Activated T-cell treated with anti-CD3 and anti-CD28 coated beads, Interleukin-2, amount 50 U/mL, for 1 hour (primary cell): ENCODE data around the gene PDE3A.

Experiments used
- DNase-seq: peaks from one replicate; pipeline ENCODE4 v3.0.0-alpha.2; 2020

Gene PDE3A

GRCh38 chr12:20627001-20627588 lies 258.8 kb downstream of the PDE3A start:
- DNase-seq = no peak

GRCh38 chr12:20628226-20628787 lies 260.0 kb downstream of the PDE3A start:
- DNase-seq = no peak

GRCh38 chr12:20628999-20629398 lies 260.7 kb downstream of the PDE3A start:
- DNase-seq = no peak

DNA sequence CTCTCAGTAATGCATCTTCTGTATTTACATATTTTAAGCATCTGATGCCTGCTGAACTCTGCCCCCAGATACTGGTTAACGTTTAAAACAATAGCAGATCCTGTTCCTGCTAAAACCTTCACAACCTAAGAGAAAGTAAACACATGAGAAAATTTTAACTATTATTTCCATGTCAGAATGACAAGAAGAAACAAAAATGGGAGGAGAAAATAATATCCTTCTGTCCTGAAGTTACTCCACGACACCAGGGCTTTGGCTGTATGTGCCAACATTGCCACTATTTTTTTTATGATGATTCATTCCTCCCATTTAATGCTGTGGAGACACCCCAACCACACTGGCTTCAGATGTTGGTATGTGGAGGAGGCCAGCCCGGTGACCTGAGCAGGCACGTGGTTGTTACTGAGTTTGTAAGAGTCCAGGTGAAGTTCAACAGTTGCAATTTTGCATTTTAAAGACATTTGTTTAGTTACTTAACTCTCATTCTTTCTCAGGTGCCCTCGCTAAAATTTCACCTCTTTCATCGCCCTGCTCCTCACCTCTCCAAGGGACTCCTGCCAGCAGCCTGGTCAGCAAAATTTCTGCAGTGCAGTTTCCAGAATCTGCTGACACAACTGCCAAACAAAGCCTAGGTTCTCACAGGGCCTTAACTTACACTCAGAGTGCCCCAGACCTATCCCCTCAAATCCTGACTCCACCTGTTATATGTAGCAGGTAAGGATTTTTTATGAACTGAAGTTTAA lies 261.2 kb downstream of the PDE3A start:
- no peak for DNase-seq

DNA sequence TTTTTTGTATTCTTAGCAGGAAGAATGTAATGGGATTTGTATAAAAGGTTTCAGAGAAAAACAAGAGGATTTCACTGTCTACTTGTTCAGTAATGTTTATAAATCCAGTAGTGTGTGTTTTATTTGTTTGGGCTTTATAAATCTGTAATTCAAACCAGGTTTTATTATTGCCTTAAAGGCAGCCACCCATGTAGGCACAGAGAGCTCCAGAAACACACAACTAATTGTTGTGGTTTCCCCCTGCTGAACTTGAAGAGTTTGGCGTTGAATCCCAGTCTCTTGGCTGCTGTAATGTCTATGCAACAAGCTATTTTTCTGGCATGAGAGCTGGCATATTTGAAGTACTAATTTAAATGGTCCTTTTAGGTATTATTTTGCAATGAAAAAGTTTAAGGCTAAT lies 263.4 kb downstream of the PDE3A start:
- DNase-seq = no peak

- DNase-seq = no peak
Measured at GRCh38 chr12:20641106-20641505, 272.8 kb downstream of the PDE3A start.

DNA sequence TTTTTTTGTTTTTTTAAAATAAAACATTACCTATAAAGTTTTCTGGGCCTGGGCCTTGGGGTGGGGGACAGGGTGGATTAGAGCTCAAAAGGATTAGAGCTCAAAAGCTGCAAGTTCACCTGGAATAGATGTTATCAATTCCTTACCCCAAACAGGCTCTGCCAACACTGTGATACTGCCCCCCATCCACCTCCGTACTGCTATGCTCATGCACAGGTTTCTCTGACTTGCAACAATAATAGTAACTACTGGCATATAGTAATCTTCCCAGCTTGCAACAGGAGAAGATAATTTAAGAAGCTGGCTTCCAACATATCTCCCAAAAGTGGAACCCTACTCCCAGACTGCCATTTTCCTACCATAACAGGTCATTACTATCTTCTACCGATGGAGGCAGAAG lies 275.5 kb downstream of the PDE3A start:
- no peak for DNase-seq

DNA sequence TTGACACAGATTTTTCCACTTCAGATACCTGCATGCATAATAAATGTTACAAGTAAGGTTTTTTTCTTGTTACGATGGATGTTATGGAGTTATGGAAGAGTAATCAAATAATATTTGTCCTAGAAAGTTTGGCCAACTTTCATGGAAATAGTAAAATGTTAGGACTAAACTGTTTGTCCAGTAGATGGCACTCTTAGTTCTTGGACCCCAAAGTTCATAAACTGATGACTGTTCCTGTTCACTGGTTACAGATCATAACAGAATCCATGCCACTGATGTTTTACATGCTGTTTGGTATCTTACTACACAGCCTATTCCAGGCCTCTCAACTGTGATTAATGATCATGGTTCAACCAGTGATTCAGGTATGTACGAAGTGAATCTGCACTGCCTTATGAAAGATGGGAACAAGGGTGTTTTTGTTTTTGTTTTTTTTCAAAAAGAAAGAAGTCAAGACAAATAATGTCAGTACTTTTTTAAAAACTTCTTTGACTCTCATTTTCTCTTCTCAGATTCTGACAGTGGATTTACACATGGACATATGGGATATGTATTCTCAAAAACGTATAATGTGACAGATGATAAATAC lies 278.0 kb downstream of the PDE3A start:
- DNase-seq = no peak

GRCh38 chr12:20653871-20654270 lies 285.5 kb downstream of the PDE3A start:
- DNase-seq = no peak

GRCh38 chr12:20656600-20656999 lies 288.3 kb downstream of the PDE3A start:
- no peak for DNase-seq

DNA sequence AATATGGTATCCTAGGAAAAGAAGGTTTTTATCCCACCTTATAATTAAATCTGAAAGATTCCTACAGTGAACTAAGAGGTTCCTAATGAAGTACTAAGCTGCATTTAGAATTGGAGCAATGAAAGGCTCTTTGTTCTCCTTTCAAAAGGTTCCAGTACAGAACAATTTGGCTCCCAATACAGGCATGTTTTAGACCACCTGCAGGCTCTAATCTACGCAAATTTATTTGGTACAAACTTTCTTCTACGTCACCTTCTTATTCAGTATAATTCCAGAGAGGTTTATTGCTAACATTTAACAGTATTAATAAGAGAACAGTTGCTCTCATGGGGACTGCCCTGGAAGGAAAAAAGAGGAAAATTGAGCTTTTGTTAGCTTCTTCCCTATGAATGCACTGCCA lies 289.2 kb downstream of the PDE3A start:
- DNase-seq = no peak

DNA sequence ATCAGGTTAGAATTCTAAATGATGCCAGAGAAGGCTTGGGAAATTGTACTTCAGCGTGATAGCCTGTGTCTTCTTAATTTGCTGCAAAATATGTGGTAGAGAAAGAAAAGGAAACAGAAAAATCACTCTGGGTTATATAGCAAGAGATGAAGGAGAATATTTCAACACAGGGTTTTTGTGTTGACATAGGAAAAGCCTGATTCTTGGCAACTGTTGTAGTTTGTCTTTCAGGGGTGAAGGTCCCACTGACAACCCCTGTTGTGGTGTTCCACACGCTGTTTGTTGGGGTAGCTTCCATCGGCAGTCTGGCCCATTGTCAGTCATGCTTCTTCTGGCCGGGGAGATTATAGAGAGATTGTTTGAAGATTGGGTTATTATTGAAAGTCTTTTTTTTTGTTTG lies 313.0 kb downstream of the PDE3A start:
- DNase-seq = no peak

DNA sequence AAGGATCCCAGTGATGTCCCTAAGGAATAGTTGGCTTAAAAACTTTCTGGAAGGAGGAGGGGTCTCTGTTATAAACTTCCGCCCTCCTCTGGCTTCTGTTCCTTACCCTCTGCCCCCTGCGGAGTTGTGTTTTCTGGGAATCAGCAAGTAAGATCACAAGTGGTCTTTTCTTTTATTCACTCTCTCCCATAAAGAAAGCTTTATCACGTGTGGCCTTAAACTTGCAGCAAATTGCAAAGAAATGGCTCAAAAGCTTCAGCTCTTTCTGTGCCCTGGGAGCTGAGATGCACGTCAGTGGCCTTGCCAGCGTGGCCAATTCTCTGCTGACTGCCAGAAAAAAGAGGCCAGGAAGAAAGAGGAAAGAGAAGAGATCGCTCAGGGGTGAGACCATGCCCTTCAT lies 326.9 kb downstream of the PDE3A start, which contains the start of gene SLCO1C1:
TSS of gene SLCO1C1 (plus strand) at position 101 of the 400 bp plus-strand sequence. CDS start 4,245 bp downstream, outside the sequence.
- no peak for DNase-seq

DNA sequence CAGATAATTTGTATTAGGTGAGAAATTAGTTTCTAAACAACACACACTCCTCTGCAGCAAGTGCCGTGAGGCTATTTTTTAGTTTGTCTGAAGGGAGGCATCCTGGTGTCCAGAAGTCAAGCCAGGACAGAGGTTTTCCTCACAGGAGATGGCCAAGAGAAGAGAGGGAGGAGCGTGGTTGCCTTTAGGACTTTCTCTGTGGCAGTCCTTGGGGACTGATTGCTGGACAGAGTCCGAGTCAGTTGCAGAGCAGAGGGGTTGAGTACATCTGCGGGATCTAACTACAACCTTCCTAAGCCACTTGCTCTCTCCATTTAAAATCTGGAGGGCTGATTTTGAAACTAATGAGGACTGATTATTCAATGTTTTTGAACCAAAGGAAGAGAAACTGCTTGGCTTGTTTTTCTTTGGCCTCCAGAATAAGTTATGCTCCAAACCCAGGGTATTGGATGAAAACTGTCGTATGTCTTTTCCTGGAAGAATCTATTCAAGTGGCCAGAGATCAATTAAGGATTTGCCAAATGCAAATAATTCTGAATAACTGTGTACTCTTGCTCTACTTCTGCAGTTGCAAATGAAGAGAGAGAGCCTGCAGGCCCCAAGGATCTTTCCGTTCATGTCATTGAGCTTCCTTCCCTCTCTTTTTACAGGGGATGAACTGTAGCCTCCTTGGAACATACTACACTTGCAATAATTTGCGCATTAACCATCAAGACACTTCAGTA lies 328.0 kb downstream of the PDE3A start:
- DNase-seq = no peak

- DNase-seq = no peak
Measured at GRCh38 chr12:20701106-20701505, 332.8 kb downstream of the PDE3A start.

GRCh38 chr12:20704860-20705259 lies 336.5 kb downstream of the PDE3A start:
- DNase-seq = no peak

GRCh38 chr12:20711846-20712245 lies 343.5 kb downstream of the PDE3A start:
- no peak for DNase-seq

DNA sequence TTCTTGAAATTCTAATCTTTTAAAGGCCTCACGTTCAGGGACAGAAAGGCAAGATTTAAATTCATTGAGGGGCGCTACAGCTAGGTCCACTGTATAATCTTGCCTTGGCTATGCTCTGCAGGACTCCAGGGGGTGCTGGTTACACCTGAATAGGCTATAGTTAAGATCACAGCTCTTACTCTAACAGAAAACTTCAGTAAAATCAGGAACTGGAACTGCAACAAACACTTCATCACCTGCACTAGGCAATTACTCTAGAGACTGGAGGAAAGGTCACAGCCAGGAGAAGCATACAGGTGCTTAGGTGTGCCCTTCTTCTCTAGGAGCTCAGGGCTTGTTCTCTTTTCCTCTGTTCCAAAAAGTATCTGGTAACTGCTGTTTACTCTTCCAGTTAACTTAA lies 347.7 kb downstream of the PDE3A start:
- no peak for DNase-seq

DNA sequence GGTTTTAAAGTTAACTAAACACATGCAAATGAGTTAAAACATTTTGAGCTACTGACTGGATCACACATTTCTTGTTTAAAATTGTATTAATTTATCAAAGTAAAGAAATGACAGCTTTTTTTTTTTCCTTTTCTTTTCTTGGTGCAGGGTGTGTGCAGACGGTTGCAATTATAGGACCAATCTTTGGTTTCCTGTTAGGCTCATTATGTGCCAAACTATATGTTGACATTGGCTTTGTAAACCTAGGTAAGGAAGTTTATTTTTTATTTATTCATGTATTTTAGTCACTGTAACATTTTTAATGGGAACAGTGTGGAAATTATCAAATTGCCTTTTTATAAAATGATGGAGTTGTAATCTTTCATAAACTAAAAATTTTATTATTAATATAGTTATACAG lies 348.6 kb downstream of the PDE3A start:
- no peak for DNase-seq

- no peak for DNase-seq
Measured at GRCh38 chr12:20718294-20718693, 350.0 kb downstream of the PDE3A start.

DNA sequence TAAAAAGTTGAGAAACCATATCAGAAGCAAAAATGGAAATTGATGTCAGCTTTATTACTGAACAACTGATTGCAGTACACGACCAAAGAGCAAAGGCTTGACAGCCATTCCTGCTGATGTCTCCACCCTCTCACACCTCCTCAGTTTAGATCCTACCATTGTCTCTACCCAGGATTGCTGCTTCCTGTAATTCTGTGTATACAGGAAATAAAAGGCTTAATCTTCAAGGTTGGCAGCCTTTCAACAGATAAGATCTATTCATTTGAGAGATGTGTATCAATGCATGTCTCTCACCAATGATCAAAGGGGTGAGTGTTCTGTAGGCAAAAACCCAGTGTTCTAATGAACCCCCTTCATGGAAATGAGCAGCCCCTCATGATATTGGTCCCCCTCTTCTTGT lies 353.8 kb downstream of the PDE3A start:
- no peak for DNase-seq

- no peak for DNase-seq
Measured at GRCh38 chr12:20731274-20731673, 362.9 kb downstream of the PDE3A start.
